ENCODE results near the gene CTRL.

Gene CTRL

DNA sequence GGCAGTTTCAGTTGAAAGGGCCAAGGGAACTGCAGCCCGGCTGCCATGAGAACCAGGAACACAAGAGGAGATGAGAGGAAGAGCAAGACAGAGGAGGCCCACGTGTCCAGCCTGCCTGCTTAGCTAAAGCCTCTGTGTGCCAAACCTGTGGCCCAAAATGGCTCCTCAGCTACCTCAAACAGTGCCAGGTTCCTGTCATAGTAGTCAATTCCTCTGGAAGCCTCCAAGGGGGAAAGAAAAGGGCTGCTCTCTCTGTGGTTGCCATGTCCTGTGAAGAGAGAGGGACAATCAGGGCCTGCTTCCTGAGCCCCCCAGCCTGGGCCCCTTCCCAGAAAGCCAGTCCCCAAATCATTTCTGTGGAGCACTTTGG lies 31.6 kb upstream of the CTRL start:
- in situ Hi-C loops (cut with MboI; ENCODE audit: low sequenced_read_pairs), result no loop called here

DNA sequence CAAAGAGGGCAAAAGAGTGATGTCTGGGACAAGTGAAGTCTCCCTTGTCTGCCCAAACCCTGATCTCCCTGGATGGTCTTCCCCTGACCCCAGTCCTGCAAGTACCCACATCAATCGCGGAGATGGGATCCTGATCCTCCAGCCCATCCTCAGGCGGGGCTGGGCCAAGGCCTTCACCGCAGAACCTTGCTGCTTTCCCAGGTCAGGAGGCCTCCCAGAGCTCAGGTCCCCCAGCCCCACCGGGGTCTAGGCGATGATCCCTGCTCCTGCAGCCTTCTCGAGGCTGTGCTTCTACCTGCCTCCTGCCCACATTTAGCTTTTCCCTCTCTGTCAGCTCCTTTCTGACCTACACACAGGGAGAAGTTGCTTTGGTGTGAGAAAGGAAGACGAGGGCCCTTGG lies 30.5 kb upstream of the CTRL start:
- in situ Hi-C loops (cut with MboI; ENCODE audit: low sequenced_read_pairs), result no loop called here

DNA sequence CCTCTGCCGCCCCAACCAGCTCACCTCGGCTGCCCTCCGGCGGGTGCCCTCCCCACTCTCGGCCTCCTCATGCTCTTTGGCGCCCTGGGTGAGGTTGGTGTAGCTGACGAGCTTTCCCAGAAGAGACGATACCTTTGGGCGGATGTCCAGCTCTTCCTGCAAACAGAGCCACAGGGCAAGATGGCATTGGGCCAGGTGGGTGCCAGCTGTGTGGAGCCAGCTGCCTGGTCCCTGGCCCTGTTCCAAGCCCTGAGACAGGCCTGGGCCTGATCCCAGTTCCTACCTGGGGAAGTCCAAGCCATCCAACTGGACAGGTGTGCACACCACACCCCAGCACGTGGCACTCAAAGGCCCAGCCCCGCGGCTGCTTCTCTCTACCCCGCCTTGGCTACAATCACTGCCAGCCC lies 29.9 kb upstream of the CTRL start:
- in situ Hi-C loops (cut with MboI; ENCODE audit: low sequenced_read_pairs), result no loop called here

DNA sequence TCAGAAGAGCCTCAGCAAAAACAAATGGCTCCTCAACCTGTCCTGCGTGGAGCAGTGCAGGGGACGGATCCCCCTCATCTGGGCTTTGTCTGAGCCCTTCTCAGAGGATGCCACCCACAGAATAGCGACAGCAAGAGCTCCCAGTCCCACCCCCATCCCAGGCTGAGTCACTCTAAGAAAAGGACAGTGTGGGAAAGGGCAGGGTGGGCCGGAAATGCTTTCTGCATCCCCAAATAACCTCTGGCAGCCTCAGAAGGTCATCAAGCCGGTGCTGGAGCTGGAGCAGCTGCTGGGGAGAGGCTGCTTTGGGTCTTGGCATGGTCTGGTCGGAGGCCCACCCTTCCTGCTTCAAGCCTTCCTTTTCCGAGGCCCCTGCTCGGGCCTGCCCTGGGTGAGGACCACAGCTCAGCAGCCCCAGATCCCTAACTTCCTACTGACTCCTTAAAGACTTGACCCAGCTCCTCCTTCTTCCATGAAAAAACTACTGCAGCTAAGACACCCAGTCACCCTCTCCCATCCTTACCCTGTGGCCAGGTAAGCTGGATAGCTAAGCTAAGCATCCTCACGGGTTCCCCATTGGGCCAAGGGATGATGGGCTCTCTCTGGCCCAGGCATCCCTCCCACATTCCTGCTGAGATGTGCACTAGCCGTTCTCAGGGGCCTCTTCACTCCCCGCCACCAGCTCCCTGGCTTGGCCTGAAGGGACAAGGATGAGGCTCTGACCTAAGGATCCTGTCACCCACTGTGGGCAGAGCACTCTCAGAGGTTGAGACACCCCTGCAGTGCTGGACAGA lies 28.1 kb upstream of the CTRL start:
- in situ Hi-C loops (cut with MboI; ENCODE audit: low sequenced_read_pairs), result no loop called here

DNA sequence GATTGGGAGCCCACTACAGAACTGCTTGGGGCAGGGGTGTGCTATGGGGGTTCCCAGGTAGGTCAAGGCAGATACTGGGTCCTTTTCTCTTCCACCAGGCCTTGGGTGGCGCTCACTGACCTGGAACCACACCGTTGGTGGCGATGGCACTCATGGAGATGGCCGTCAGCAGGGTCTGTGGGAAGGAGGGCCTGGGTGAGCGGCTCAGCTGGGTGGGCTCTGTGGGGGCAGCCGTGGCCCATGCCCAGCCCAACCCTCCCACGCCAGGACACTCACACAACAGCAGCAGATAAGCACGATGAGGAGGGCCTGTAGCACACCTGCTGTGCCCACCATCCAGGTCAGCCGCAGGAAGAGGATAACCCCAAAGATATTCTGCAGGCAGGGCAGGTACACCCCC lies 26.0 kb upstream of the CTRL start:
- in situ Hi-C loops (cut with MboI; ENCODE audit: low sequenced_read_pairs), result no loop called here

DNA sequence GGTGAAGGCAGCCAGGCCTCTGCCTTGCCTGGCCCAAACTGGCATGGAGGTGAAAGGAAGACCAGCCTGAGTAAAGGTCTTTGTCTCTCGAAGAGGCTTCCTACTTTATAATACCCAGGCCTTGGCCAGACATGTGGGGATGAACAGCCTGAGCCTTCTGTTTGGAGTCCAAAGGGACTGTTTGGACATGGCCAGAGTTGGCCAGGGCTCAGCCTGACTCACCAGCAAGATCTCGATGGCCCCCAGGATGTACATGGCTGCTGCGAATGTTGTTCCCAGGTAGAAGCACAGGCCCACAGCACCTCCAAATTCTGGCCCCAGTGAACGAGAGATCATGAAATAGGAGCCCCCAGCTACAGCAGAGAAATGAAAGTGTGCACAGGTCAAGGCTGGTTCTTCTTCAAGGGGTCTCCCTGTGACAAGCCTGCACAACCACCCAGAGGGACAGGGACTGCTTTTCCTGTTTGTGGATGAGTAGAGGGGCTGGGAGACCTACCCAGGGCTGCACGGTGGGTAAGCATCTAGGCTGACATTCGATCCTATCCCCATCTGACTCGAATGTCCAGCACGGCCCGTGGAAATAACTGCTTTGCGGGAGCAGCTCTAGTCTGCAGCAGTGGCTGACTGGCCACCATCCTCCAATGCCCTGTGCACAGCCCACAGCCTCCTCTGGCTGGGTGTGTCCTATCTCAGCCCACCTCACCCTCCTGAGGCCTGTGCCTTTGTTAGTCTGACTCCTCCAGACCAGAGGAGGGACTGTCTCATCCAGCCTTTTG lies 22.9 kb upstream of the CTRL start:
- in situ Hi-C loops (cut with MboI; ENCODE audit: low sequenced_read_pairs), result no loop called here

DNA sequence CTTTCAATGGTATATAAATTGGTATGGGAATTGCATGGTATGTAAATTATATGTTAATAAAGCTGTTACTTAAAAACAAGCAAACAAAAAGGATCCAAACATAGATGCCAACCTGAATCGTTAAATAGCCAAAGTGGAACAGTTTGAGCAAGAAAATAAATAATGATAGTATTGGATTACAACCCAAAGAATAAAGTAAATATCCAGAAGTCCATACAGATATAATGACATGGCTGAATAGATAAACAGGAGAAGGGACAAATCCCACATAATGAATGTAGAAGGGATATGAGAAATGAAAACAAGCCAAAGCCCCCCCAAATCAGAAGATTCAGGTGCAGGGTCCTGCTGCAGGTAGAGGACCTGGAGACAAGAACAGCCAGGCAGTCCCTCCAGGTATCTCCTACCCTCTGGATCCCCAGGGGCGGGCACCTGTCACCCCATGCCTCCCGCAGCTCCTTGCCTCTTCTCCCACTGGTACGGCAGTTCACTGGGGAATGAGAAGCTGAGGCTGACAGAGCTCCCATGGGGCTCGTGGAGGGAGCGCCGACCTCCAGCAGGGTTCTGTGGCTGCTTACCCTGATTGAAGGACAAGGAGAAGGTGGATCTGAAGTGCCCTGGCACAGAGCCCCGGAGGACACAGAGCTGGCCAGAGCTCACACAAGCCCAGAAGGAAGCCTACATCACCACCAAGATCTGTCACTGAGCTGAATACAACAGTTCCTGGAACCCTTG lies 22.1 kb upstream of the CTRL start:
- in situ Hi-C loops (cut with MboI; ENCODE audit: low sequenced_read_pairs), result no loop called here

- in situ Hi-C loops (cut with MboI; ENCODE audit: low sequenced_read_pairs), result no loop called here
Observed at GRCh38 chr16:67951485-67951884, 19.8 kb upstream of the CTRL start.

DNA sequence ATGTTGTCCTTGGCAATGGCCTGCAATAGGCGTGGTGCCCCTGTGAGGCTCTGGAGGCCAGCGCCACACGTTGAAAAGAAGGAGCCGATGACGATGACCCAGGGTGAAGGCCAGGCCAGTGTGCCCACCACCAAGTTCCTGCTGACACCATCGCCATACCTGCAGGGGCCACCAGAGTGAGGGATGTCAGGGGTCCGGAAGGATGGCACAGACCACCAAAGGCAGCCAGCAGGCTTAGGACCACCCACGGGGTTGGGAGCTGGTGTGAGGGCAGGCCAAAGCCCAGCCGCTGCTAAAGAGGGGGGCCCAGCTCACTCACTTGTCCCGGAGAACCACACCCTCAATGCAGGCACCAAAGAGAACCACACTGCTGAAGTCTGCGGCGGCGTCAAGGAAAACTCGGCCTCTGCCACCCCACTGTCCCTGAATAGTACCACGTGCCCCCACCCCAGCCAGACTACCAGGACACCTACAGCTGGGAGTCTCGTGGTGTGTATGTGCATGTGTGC lies 18.7 kb upstream of the CTRL start:
- in situ Hi-C loops (cut with MboI; ENCODE audit: low sequenced_read_pairs), result no loop called here

GRCh38 chr16:67949645-67950044 lies 18.0 kb upstream of the CTRL start:
- in situ Hi-C loops (cut with MboI; ENCODE audit: low sequenced_read_pairs), result no loop called here

GRCh38 chr16:67948015-67948414 lies 16.4 kb upstream of the CTRL start:
- in situ Hi-C loops (cut with MboI; ENCODE audit: low sequenced_read_pairs), result no loop called here

DNA sequence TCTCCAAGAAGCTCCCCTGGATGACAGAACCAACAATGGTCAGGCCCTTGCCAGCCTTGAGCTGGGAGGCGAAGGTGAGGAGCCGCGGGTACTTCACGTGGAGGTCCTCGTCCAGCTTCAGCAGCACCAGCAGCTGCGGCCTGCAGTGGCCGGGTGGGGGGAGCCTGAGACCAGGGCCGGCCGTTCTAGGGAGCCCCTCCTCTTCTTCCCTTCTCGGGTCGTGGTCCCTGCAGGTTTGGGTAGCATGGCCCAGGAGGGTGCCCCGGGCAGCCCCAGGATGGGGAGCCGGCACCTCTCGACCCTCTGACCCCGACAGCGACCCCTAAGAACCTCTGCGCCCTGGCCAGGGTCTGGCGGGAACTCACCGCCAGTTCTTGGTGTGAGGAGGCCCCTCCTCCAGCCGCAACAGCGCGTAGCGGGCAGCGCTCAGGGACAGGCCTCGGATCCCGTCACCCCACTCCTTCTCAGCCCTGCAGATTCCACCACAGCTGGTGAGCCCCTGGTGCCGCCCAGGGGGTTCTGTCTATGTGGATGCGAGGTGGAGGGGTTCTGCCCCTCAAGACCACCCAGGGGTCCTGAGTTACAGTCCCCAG lies 15.4 kb upstream of the CTRL start:
- in situ Hi-C loops (cut with MboI; ENCODE audit: low sequenced_read_pairs), result no loop called here

DNA sequence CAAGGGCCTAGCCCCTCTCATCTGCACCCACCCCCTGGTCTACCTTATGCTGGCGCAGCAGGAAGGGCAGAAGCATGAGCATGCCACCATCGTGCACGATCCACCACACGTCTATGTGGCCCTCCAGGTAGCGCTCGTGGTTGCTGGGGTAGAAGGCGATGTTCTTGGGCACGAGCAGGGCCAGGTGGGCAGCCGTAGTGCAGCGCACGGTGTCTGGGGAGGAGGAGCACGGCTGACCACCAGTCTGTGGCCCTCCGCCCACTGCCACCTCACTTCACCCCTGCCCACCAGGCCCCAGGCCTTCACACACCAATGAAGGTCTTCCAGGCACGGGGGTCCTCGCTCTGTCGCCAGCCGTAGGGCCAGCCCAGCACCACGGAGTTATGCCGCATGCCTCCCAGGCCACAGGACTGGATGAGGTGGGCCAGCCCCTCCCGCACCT lies 14.5 kb upstream of the CTRL start:
- in situ Hi-C loops (cut with MboI; ENCODE audit: low sequenced_read_pairs), result no loop called here

DNA sequence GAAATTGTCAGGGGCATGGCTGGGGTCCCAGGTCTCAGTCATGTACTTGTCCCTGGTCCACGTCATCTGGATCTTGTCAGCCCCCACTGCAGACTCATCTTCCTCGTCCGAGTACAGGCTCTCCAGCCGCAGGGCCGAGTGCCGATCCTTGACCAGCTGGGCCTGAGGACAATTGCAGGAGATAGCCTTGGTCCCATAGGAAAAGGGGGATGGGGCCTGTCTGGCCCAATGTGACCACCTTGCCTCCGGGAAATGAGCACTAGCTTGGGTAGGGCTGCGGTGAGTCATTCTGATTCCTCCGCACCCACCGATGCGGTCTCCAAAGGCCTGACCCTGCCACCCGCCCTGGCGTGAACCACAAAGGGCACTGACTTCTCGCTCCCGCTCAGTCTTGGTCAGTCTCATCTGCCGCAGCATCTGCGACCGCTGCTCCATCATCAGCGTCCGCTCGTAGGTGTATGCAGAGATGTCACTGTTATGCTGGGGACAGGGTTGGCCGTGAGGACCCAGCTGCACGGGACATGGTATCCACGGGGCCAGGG lies 13.8 kb upstream of the CTRL start:
- in situ Hi-C loops (cut with MboI; ENCODE audit: low sequenced_read_pairs), result no loop called here

DNA sequence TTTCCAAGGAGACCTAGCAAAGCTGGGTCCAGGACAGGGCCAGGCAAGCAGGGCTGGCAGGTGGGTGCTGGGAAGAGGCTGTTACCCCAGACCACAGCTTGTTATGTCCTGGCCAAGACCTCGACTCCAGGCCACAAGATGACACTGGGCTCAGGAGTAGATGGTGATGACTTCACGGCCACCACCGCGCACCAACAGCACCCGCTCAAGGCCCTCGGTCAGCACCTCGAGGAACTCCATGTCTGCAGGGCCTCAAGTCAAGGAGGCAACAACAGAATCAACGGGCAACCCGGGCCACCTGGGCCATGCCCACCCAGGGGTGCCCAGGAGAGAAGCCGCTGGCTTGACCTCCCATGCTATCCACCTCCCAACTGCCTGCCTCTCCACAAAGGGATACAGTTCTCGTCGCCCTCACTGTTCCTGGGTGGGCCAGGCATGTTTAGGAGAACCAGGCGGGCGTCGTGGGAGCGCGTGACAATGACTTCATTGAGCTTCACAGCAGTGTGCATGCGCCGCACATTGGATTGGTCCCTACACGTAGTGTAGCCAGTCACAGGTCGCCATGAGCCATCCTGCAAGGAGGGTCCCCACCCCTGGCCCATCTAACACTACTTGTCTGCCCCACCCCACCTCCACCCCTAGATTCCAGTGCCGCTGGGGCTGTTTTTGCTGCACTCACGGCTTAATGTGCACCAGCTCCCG lies 13.2 kb upstream of the CTRL start:
- in situ Hi-C loops (cut with MboI; ENCODE audit: low sequenced_read_pairs), result no loop called here

DNA sequence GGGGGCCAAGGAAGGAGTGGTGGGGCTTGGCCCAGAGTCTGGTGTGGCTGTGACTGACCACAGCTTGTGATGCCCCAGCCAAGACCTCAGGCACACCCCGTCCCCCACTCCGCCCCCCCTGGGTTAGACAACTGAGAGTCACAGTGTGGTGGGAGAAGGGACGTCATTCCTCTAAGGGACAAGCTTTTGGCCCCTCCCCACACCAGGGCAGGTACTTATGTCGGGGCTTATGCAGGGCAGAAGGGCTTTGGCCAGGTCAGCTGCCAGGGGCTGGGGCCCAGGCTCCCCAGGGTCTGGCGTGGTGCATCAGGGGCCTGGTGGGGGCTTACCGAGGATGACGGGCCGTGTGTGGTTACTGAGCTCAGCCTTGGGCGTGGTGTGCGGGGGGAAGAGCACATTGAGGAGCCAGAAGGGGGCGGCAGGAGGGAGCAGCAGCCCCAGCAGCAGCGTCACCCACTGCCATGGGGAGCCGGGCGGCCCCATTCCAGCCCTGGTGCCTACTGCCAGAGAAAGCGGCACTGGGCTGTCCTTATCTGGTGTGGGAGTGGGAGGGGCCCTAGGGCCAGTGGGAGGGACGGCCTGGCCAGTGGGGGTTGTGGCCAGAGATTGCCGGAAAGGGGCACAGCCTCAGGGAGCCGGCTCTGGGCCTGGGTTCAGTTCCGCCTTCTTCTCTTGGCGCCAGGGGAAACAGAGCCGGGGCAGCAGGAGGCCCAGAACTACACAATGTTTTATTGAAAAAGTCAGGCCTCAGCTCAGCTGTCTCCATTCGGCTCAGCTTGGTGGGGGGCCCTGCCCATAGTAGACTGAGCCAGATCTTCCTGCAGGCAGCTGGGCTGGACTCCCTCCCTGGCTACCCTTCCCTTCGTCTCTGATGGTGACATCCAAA lies 12.2 kb upstream of the CTRL start, which contains the start of gene LCAT:
LCAT (minus strand) TSS at position 502 of the 886 bp plus-strand sequence; CDS start at position 483, 19 bp downstream.
- in situ Hi-C loops (cut with MboI; ENCODE audit: low sequenced_read_pairs), result no loop called here

DNA sequence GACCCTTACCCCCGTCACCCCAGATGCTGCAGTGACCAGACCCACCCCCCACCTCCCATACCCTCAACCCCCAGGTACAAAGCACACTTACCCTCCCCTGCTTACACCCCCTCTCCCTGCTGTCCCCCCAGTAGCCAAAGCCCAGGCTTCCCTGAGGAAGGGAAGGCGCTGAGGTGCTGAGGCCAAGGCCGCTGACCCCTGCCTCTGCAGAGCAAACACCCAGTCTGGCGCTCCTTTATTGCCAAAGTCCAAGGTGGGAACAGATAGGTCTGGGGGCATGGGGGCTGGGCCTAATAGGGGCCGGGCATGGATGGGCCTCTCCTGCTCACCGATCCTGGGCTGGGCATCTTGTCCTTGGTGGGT lies 11.6 kb upstream of the CTRL start:
- in situ Hi-C loops (cut with MboI; ENCODE audit: low sequenced_read_pairs), result no loop called here

- in situ Hi-C loops (cut with MboI; ENCODE audit: low sequenced_read_pairs), result no loop called here
Observed at GRCh38 chr16:67942510-67943255, 11.0 kb upstream of the CTRL start.

DNA sequence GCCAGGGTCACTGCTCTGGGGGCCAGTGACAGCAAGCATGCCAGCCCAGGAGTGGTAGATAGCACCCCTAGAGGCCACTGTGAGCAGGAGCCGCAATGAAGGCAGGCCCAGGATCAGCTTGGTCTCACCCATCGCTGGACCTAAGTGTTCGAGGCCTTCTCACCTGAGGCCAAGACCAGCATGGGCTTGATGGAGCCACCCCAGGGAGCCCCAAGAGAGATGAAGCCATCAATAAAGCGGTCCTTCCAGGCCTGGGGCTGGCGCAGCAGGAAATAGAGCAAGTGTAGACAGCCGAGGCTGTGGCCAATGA lies 10.5 kb upstream of the CTRL start:
- in situ Hi-C loops (cut with MboI; ENCODE audit: low sequenced_read_pairs), result no loop called here

All from hTERT RPE-1 (cell line).